CD4-positive, alpha-beta memory T cell (primary cell): ENCODE data around the gene PTPN3. TPM values are rescaled to one million over a fixed set of nuclear protein-coding genes. Genes with fewer than 3 reads are reported as not detected.
A peak's percentile ranks its signal among the peaks of the same experiment; 100 is the strongest.

ENCODE experiments used
- CTCF ChIA-PET: fragments of 350-600 bp; sonication (Branson Sonifier 250); formaldehyde crosslinking; loops from one replicate; lab custom pipeline; 2021; ENCODE audit warnings: inconsistent platforms; ENCODE audit not compliant: partially characterized antibody; lab: Charles Lee
- POLR2A ChIA-PET: fragments of 350-600 bp; sonication (Branson Sonifier 250); formaldehyde crosslinking; loops from one replicate; lab custom pipeline; 2021; ENCODE audit not compliant: partially characterized antibody; lab: Charles Lee
- DNase-seq, 5 donors: peaks; one replicate each; pipeline versions ENCODE4 v3.0.0 to v3.0.0-alpha.2; 2020 to 2022; ENCODE audit warnings: mixed read lengths in 1 of 5
- H3K27ac ChIP-seq: one replicate; pipeline ENCODE4 v1.7.0; 2013; ENCODE audit warnings: low read depth, low read length
- H3K27me3 ChIP-seq: 2 replicates; pipeline ENCODE4 v1.7.0; 2013; ENCODE audit warnings: mild to moderate bottlenecking, low read length, moderate library complexity; ENCODE audit not compliant: insufficient read depth
- H3K36me3 ChIP-seq: 2 replicates; pipeline ENCODE4 v1.7.0; 2013; ENCODE audit warnings: mild to moderate bottlenecking, low read length, moderate library complexity; ENCODE audit not compliant: insufficient read depth
- H3K4me1 ChIP-seq: 2 replicates; pipeline ENCODE4 v1.7.0; 2013; ENCODE audit warnings: mild to moderate bottlenecking, low read length, moderate library complexity; ENCODE audit not compliant: insufficient read depth
- H3K4me3 ChIP-seq, 2 donors: one replicate each; pipeline ENCODE4 v1.7.0; 2013; ENCODE audit warnings: low read length in 2 of 2, mild to moderate bottlenecking in 1 of 2
- H3K9me3 ChIP-seq, 2 donors: one replicate each; pipeline ENCODE4 v1.7.0; 2013; ENCODE audit warnings: low read length in 2 of 2, control low read depth in 1 of 2; ENCODE audit not compliant: control insufficient read depth in 1 of 2
- H3K27ac Mint-ChIP-seq, 7 donors: one replicate each; pipeline ENCODE4 v1.8.0; 2020 to 2021; ENCODE audit warnings: mixed read lengths in 7 of 7, mild to moderate bottlenecking in 6 of 7, inconsistent platforms in 3 of 7, moderate library complexity in 3 of 7
- H3K27me3 Mint-ChIP-seq, 2 donors: one replicate each; pipeline ENCODE4 v1.8.0; 2020 to 2021; ENCODE audit warnings: mixed read lengths in 2 of 2
- H3K36me3 Mint-ChIP-seq, 2 donors: one replicate each; pipeline ENCODE4 v1.8.0; 2020 to 2021; ENCODE audit warnings: mixed read lengths in 2 of 2, inconsistent platforms in 1 of 2, mild to moderate bottlenecking in 1 of 2
- H3K4me1 Mint-ChIP-seq, 4 donors: one replicate each; pipeline ENCODE4 v1.8.0; 2020 to 2021; ENCODE audit warnings: mixed read lengths in 4 of 4, mild to moderate bottlenecking in 1 of 4
- H3K4me3 Mint-ChIP-seq, 8 donors: one replicate each; pipeline ENCODE4 v1.8.0; 2020 to 2021; ENCODE audit warnings: mixed read lengths in 8 of 8, mild to moderate bottlenecking in 7 of 8, moderate library complexity in 6 of 8, inconsistent platforms in 3 of 8
- H3K9me3 Mint-ChIP-seq, 8 donors: one replicate each; pipeline ENCODE4 v1.8.0; 2020 to 2021; ENCODE audit warnings: mixed read lengths in 8 of 8, mild to moderate bottlenecking in 5 of 8, inconsistent platforms in 3 of 8, moderate library complexity in 1 of 8
- intact Hi-C: fragments of 100-400 bp; cut with micrococcal nuclease; formaldehyde crosslinking; loops from one replicate; pipeline ENCODE4 v1.15.1; 2023
- polyA plus RNA-seq, 2 donors: library from polyadenylated mRNA; unstranded; fragments of 300-500 nt; fragmentation: Illumina TruSeq; gene quantifications; one replicate each; pipeline ENCODE4 v1.2.3, GENCODE V29; 2021
- total RNA-seq, 2 experiments: library from RNA; stranded (reverse); gene quantifications; one replicate each; pipeline ENCODE4 v1.2.3, GENCODE V29; 2021

PTPN3 gene
- total and polyA plus RNA-seq, 4 experiments from 2014 or later, result not detected

DNA sequence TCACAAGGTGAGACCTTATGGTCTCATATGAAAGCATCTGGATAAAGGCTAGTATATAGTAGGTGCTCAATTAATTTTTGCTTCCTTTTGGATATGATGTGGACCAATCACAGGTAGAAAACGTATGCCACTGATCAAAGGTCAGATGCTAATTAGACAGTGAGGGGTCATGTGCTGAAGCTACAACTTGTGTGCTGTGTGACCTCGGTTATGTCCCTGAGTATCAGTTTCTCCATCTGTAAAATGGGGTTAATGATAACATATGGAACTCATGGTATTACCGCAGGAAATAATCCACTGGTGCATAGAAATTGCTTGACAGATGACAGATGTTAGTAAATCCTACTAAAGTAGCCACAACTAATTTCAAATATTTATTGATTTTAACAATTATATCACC, 62.0 kb downstream of the PTPN3 start:
- intact Hi-C loops, result no loop called here
- POLR2A ChIA-PET, result no interaction called here
- Mint-ChIP-seq H3K27ac (no peak overlapping the region), H3K9me3 (peaks cover 0 to 2% (median 0%) of the 10 kb centered on the region in 8 donors), H3K4me3 (no peak overlapping the region), H3K4me1 (peaks cover 2 to 12% (median 7%) of the 10 kb centered on the region in 4 donors), H3K36me3 (no peaks in the 10 kb centered on the region), H3K27me3 (peaks cover 3 to 12% of the 10 kb centered on the region in 2 donors)
- H3K9me3 ChIP-seq, result no peaks in the 10 kb centered on the region
- H3K4me1 ChIP-seq, result peaks cover 4% of the 10 kb centered on the region
- DNase-seq, result no peak
- no peaks in the 10 kb centered on the region for H3K36me3 ChIP-seq
- CTCF ChIA-PET, result no interaction called here
- H3K27me3 ChIP-seq, result no peaks in the 10 kb centered on the region
- no peak overlapping the region for H3K27ac ChIP-seq
- H3K4me3 ChIP-seq, result no peak overlapping the region

- H3K27ac Mint-ChIP-seq, result no peak overlapping the region
- no peaks in the 10 kb centered on the region for H3K9me3 ChIP-seq
- DNase-seq, result no peak
- no peaks in the 10 kb centered on the region for H3K4me1 ChIP-seq
- no peaks in the 10 kb centered on the region for H3K36me3 ChIP-seq
- H3K27me3 Mint-ChIP-seq, result peaks cover 3 to 10% of the 10 kb centered on the region in 2 donors
- H3K9me3 Mint-ChIP-seq, result peaks cover 0 to 2% (median 0%) of the 10 kb centered on the region in 8 donors
- no peaks in the 10 kb centered on the region for H3K27me3 ChIP-seq
- H3K4me1 Mint-ChIP-seq, result no peaks in the 10 kb centered on the region
- no peak overlapping the region for H3K4me3 ChIP-seq
- POLR2A ChIA-PET, result no interaction called here
- H3K27ac ChIP-seq, result no peak overlapping the region
- H3K4me3 Mint-ChIP-seq, result no peak overlapping the region
- CTCF ChIA-PET, result no interaction called here
- intact Hi-C loops, result no loop called here
- no peaks in the 10 kb centered on the region for H3K36me3 Mint-ChIP-seq
Observed at GRCh38 chr9:109433476-109433875, 64.6 kb downstream of the PTPN3 start.

DNA sequence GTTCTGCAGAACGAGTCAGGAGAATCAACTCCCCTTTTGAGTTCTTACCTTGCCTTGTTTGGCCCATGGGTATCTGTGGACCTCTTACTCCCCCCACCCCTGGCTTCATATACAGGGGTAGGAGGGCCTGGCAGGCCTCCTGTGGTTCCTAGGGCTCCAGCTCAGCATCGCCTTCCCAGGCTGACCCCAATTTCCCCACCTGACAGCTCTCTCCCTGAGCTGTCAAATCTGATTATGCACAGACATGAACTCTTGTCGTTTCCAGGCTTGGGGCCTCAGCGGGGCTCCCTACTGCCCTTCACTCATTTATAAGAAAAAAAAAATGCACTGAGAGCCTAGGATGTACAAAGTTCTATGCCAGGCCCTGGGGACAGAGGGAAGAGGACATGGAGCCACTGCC, 67.9 kb downstream of the PTPN3 start:
- Histone ChIP-seq H3K9me3 (no peaks in the 10 kb centered on the region), H3K4me1 (no peaks in the 10 kb centered on the region), H3K27ac (no peak overlapping the region), H3K36me3 (no peaks in the 10 kb centered on the region), H3K4me3 (no peak overlapping the region), H3K27me3 (no peaks in the 10 kb centered on the region)
- Mint-ChIP-seq H3K36me3 (no peaks in the 10 kb centered on the region), H3K4me3 (no peak overlapping the region), H3K9me3 (peaks cover 0 to 2% (median 0%) of the 10 kb centered on the region in 8 donors), H3K4me1 (no peaks in the 10 kb centered on the region), H3K27me3 (peaks cover 5% of the 10 kb centered on the region in 2 donors), H3K27ac (no peak overlapping the region)
- CTCF ChIA-PET, result interaction anchor here (0.8 kb wide), 1 partner anchor 12 kb away, joined by 3 read pairs; no protein-coding TSS in a partner anchor
- POLR2A ChIA-PET, result no interaction called here
- no peak for DNase-seq
- intact Hi-C loops, result no loop called here

DNA sequence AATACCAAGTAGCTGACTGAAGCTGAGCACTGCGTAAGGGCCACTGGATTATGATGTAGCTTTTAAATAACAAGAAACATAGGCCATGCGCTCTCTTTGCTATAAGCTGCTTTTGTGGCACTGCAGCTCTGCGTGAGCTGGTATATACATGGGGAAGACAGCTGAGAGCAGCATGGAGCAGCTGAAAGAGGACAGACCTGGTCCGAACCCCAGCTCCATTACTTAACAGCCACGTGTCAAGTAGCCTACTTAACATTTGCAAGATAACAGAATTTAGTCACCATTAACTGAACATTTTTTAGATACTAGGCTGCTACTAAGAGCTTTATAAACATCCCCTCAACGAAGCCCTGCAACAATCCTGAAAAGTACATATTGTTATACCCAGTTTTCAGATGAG, 69.3 kb downstream of the PTPN3 start:
- Mint-ChIP-seq H3K4me3 (no peak overlapping the region), H3K36me3 (no peaks in the 10 kb centered on the region), H3K27ac (no peak overlapping the region), H3K27me3 (peaks cover 2% of the 10 kb centered on the region in 2 donors), H3K9me3 (peaks cover 0 to 2% (median 0%) of the 10 kb centered on the region in 8 donors), H3K4me1 (no peaks in the 10 kb centered on the region)
- no peak overlapping the region for H3K4me3 ChIP-seq
- no peak overlapping the region for H3K27ac ChIP-seq
- H3K27me3 ChIP-seq, result no peaks in the 10 kb centered on the region
- ChIA-PET POLR2A (no interaction called here), CTCF (no interaction called here)
- no peak for DNase-seq
- no peaks in the 10 kb centered on the region for H3K4me1 ChIP-seq
- intact Hi-C loops, result loop anchor here (1.0 kb wide), 1 partner anchor 13 kb away; no protein-coding TSS in a partner anchor
- H3K36me3 ChIP-seq, result no peaks in the 10 kb centered on the region
- no peaks in the 10 kb centered on the region for H3K9me3 ChIP-seq

DNA sequence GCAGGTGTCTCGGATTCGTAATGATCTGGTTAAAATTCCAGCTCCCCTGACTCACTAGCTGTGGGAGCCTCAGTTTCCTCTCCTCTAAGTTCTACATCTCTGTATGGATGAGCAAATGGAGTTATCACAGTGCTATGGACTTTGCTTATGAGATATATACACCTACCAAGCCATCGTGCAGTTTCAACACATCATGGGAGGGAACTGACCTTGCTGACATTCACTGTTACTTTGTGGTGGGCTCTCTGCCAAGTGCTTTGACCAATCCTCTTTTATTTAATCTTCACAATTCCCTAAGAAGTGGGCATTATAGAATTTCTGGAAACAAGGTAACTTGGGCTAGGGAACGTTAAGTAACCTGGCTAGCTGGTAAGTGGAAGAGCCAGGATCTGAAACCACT, 70.2 kb downstream of the PTPN3 start:
- CTCF ChIA-PET, result no interaction called here
- POLR2A ChIA-PET, result no interaction called here
- Mint-ChIP-seq H3K4me1 (no peaks in the 10 kb centered on the region), H3K4me3 (no peak overlapping the region), H3K36me3 (no peaks in the 10 kb centered on the region), H3K27me3 (peaks cover 2% of the 10 kb centered on the region in 2 donors), H3K27ac (no peak overlapping the region), H3K9me3 (peaks cover 0 to 2% (median 0%) of the 10 kb centered on the region in 8 donors)
- Histone ChIP-seq H3K4me3 (no peak overlapping the region), H3K9me3 (no peaks in the 10 kb centered on the region), H3K27me3 (no peaks in the 10 kb centered on the region), H3K36me3 (no peaks in the 10 kb centered on the region), H3K4me1 (no peaks in the 10 kb centered on the region), H3K27ac (no peak overlapping the region)
- intact Hi-C loops, result loop anchor here (1.0 kb wide), 1 partner anchor 12 kb away; no protein-coding TSS in a partner anchor
- no peak for DNase-seq

- ChIA-PET POLR2A (no interaction called here), CTCF (no interaction called here)
- no peaks in the 10 kb centered on the region for H3K9me3 Mint-ChIP-seq
- H3K36me3 Mint-ChIP-seq, result no peaks in the 10 kb centered on the region
- no peak overlapping the region for H3K4me3 Mint-ChIP-seq
- no peaks in the 10 kb centered on the region for H3K9me3 ChIP-seq
- no peaks in the 10 kb centered on the region for H3K27me3 ChIP-seq
- H3K27me3 Mint-ChIP-seq, result peaks cover 2% of the 10 kb centered on the region in 2 donors
- H3K36me3 ChIP-seq, result no peaks in the 10 kb centered on the region
- no peak for DNase-seq
- intact Hi-C loops, result no loop called here
- H3K4me1 Mint-ChIP-seq, result no peaks in the 10 kb centered on the region
- H3K4me1 ChIP-seq, result no peaks in the 10 kb centered on the region
- no peak overlapping the region for H3K27ac Mint-ChIP-seq
- H3K4me3 ChIP-seq, result no peak overlapping the region
- H3K27ac ChIP-seq, result no peak overlapping the region
Observed at GRCh38 chr9:109426626-109427402, 71.3 kb downstream of the PTPN3 start.

GRCh38 chr9:109424618-109425017, 73.5 kb downstream of the PTPN3 start:
- H3K36me3 ChIP-seq, result no peaks in the 10 kb centered on the region
- H3K4me3 Mint-ChIP-seq, result no peak overlapping the region
- intact Hi-C loops, result no loop called here
- H3K27me3 ChIP-seq, result no peaks in the 10 kb centered on the region
- H3K27ac ChIP-seq, result no peak overlapping the region
- peak overlapping the region in 1 of 7 donors; percentile 42 for H3K27ac Mint-ChIP-seq
- H3K9me3 ChIP-seq, result no peaks in the 10 kb centered on the region
- H3K4me1 Mint-ChIP-seq, result no peaks in the 10 kb centered on the region
- DNase-seq, result no peak
- H3K36me3 Mint-ChIP-seq, result no peaks in the 10 kb centered on the region
- no peaks in the 10 kb centered on the region for H3K4me1 ChIP-seq
- H3K9me3 Mint-ChIP-seq, result no peaks in the 10 kb centered on the region
- ChIA-PET POLR2A (no interaction called here), CTCF (interaction anchor here (1.0 kb wide), 1 partner anchor 16 kb away, joined by 3 read pairs; no protein-coding TSS in a partner anchor)
- peaks cover 2 to 8% of the 10 kb centered on the region in 2 donors for H3K27me3 Mint-ChIP-seq
- no peak overlapping the region for H3K4me3 ChIP-seq
